ENCODE measurements around the gene ZNF507.

The ZNF507 gene

GRCh38 chr19:32339988-32340874, 5.2 kb upstream of the ZNF507 start:
- peak; percentile 76 for DNase-seq

- DNase-seq = no peak
Observed at GRCh38 chr19:32342695-32343094, 2.7 kb upstream of the ZNF507 start.

- DNase-seq = no peak
Observed at GRCh38 chr19:32343550-32344262, 1.7 kb upstream of the ZNF507 start.

- no peak for DNase-seq
Observed at GRCh38 chr19:32346901-32347300, 1.5 kb downstream of the ZNF507 start.

GRCh38 chr19:32347573-32347972, 2.2 kb downstream of the ZNF507 start:
- no peak for DNase-seq

- DNase-seq = no peak
Observed at GRCh38 chr19:32349051-32349450, 3.6 kb downstream of the ZNF507 start.

GRCh38 chr19:32349724-32350470, 4.5 kb downstream of the ZNF507 start:
- DNase-seq = no peak

GRCh38 chr19:32350471-32350865, 5.1 kb downstream of the ZNF507 start:
- no peak for DNase-seq

- DNase-seq = no peak
Observed at GRCh38 chr19:32350987-32351348, 5.6 kb downstream of the ZNF507 start.

- DNase-seq = no peak
Observed at GRCh38 chr19:32352241-32352630, 6.8 kb downstream of the ZNF507 start.

- DNase-seq = no peak
Observed at GRCh38 chr19:32354345-32354744, 8.9 kb downstream of the ZNF507 start.

- no peak for DNase-seq
Observed at GRCh38 chr19:32355309-32355708, 9.9 kb downstream of the ZNF507 start.

- peak; percentile 15 for DNase-seq
Observed at GRCh38 chr19:32357720-32358119, 12.3 kb downstream of the ZNF507 start.

- DNase-seq = no peak
Observed at GRCh38 chr19:32358321-32358720, 12.9 kb downstream of the ZNF507 start.

GRCh38 chr19:32359581-32359980, 14.2 kb downstream of the ZNF507 start:
- DNase-seq = no peak

- no peak for DNase-seq
Observed at GRCh38 chr19:32361574-32362317, 16.3 kb downstream of the ZNF507 start.

- no peak for DNase-seq
Observed at GRCh38 chr19:32362318-32362691, 16.9 kb downstream of the ZNF507 start.

GRCh38 chr19:32363175-32363574, 17.8 kb downstream of the ZNF507 start:
- no peak for DNase-seq

GRCh38 chr19:32363632-32364031, 18.2 kb downstream of the ZNF507 start:
- no peak for DNase-seq

GRCh38 chr19:32364040-32364439, 18.6 kb downstream of the ZNF507 start:
- no peak for DNase-seq

- DNase-seq = no peak
Observed at GRCh38 chr19:32367063-32367462, 21.7 kb downstream of the ZNF507 start.

- DNase-seq = no peak
Observed at GRCh38 chr19:32367948-32368536, 22.6 kb downstream of the ZNF507 start.

GRCh38 chr19:32368787-32369186, 23.4 kb downstream of the ZNF507 start:
- DNase-seq = no peak

Data from NCI-H82 (cell line).